Cardiac muscle cell (in vitro differentiated cells and primary cell): ENCODE results near the gene ZNF462. TPM values are rescaled to one million over a fixed set of nuclear protein-coding genes. Genes with fewer than 3 reads are reported as not detected.

ENCODE experiments used
- DNase-seq, 2 donors: peaks; one replicate each; pipeline versions ENCODE4 v3.0.0 to v3.0.0-alpha.2; 2010 to 2017; ENCODE audit warnings: low read depth in 1 of 2, low spot score in 1 of 2
- H3K27ac ChIP-seq: fragments of 200-600 bp; sonication (generic); 2 replicates; pipeline ENCODE4 v1.5.1; 2016
- H3K27me3 ChIP-seq: fragments of 200-600 bp; sonication (generic); 2 replicates; pipeline ENCODE4 v1.6.0; 2016; ENCODE audit warnings: control low read depth
- H3K36me3 ChIP-seq: fragments of 200-600 bp; sonication (generic); 2 replicates; pipeline ENCODE4 v1.5.1; 2016; ENCODE audit warnings: control low read depth
- H3K4me1 ChIP-seq: fragments of 200-600 bp; sonication (generic); 2 replicates; pipeline ENCODE4 v1.8.1; 2017; ENCODE audit warnings: low read depth, mild to moderate bottlenecking, mixed run types
- H3K4me3 ChIP-seq: fragments of 200-600 bp; sonication (generic); 2 replicates; pipeline ENCODE4 v1.5.1; 2016; ENCODE audit warnings: mild to moderate bottlenecking
- H3K9me3 ChIP-seq: fragments of 200-600 bp; sonication (generic); 2 replicates; pipeline ENCODE4 v1.5.1; 2017; ENCODE audit warnings: low read depth, mild to moderate bottlenecking, control low read depth
- CTCF ChIP-seq: IDR thresholded peaks from 2 replicates; pipeline ENCODE4 v1.5.1; 2012; ENCODE audit warnings: low read depth, mild to moderate bottlenecking, low read length
- polyA plus RNA-seq: library from polyadenylated mRNA; unstranded; fragments of >200 nt; fragmentation: Nextera tagmentation; extraction: Ambion mirVana; gene quantifications from 2 replicates; pipeline ENCODE4 v1.2.1, GENCODE V29; 2016
- total RNA-seq: library from RNA; depleted of rRNA; stranded (reverse); fragments of >200 nt; gene quantifications from 2 replicates; pipeline ENCODE4 v1.2.3, GENCODE V29; 2016

The ZNF462 gene
- total and polyA plus RNA-seq, 2 experiments from 2014 or later = 12.7 to 36.8 TPM

DNA sequence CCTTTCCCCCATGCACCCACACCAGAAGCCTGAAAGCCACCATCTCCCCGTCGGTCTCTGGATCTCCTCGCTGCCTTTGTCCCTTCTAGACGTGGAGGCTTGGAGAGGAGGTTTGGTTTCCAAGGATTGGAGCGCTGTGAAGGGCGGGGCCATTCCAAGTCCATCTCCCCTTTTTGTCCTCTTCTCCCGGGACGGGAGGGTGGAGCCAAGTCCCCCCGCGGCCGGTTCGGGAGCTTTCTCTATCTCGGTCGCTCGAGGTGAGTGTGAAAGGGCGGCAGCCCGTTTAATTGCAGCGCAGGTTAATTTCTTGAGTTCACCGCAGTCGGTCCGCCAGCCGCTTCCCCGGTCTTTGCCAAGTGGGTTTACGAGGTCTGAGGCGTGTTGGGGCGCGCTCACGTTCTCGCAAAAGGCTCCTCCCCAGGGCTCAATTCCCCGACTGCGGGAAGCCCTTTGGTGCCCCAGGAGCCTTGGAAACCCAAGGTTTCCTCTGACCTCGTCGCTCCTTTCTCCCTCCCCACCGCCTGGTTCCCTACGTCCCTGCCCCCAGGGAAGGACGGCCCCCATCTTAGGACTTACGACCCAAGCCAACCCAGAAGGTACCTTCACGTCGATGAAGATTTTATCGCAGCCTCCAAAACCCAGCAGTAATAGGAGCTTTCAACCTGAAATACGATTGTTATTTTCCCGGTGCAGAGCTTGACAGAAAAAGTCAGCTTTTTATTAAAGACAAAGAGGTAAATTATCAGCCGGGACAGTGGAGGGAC lies 2.8 kb upstream of the ZNF462 start:
- Histone ChIP-seq H3K27ac (no peak overlapping the region), H3K27me3 (no peaks in the 10 kb centered on the region), H3K36me3 (no peaks in the 10 kb centered on the region), H3K9me3 (no peaks in the 10 kb centered on the region), H3K4me1 (no peaks in the 10 kb centered on the region), H3K4me3 (peak overlapping the region; percentile 61)
- TF ChIP-seq CTCF = no peak
- peak; percentile 57 for DNase-seq

DNA sequence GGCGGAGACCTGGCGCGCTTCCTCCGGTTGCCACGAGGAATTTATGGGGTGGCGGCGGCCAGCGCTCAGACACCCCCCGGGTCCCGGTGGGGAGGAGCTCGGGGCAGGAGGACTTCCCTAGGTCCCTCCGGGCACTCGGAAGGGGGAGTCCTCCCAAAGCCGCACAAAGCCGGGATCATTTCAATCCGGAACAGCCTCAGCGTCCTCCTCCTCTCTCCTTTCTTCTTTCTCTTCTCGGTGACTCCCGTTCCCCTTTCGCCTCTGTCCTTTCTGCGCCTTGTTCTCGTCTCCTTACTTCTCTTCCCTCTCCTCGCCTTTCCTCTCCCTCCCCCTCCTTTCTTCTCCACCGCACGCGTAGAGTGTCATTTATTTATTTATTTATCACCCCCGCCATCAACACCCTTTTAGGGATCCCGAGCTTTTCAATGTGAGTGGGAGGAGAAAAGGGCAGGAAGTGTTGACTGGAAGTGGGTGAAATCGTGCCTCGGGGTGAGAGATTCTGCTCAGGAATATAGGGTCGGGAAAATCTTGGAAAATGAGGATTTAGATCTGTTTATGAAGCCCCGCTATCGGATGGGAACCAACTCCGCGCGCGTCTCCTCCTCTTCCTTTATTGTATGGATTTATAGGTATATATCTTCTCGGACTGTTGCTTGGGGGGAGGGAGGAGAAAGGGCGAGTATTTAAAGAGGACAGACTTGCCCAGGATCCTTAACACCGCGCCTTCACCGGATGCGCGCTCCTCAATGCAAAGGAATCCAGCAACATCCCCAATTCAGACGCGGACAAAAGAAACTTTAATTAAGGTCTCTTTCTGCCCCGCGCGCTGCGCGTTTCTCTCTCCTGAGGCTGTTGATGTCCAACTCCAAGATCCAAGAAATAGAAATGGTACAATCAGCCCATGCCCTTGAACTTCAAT lies 2.0 kb upstream of the ZNF462 start:
- no peaks in the 10 kb centered on the region for H3K9me3 ChIP-seq
- H3K36me3 ChIP-seq = no peaks in the 10 kb centered on the region
- no peak overlapping the region for H3K27ac ChIP-seq
- no peak for TF ChIP-seq CTCF
- DNase-seq = peak; percentile 49 to 55
- peak overlapping the region; percentile 61 for H3K4me3 ChIP-seq
- H3K4me1 ChIP-seq = no peaks in the 10 kb centered on the region
- no peaks in the 10 kb centered on the region for H3K27me3 ChIP-seq

- no peak for DNase-seq
Observed at GRCh38 chr9:106861640-106862109, 1.3 kb upstream of the ZNF462 start.

DNA sequence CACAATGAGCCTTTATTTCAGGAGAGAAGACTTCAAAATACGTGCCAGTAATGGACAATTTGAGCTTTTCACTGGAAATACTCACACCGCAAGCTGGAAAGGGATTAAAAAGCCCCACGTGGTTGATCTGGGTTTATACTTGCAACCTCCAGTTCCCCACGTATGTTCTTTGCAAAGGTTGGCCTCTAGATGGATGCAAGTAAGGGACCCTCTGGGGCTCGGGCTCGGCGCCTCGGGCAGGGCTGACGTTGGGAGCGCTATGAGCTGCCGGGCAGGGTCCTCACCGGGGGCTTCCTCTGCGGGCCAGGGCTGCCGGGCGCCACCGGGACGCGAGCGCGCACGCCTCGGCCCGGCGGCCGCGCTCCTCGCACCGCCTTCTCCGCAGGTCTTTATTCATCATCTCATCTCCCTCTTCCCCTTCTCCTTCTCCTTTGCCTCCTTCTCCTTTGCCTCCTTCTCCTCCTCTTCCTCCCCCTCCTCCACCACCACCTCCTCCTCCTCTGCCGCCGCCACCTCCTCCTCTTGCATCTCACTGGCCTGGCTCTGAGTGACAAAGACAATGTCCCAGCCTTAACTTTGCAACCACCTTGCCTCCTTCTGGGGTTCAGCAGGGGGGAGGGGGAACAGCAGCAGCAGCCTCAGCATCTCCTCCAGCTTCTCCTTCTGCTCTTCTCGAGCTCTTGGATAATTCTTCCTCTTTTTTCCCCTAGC lies 701 bp upstream of the ZNF462 start:
- Histone ChIP-seq H3K4me1 (peaks cover 9% of the 10 kb centered on the region), H3K9me3 (no peaks in the 10 kb centered on the region), H3K27me3 (no peaks in the 10 kb centered on the region), H3K4me3 (peak overlapping the region; percentile 61), H3K27ac (no peak overlapping the region), H3K36me3 (no peaks in the 10 kb centered on the region)
- TF ChIP-seq CTCF = no peak
- DNase-seq = peak; percentile 59 to 77

More at GRCh38 chr9:106861640-106862109, 1.3 kb upstream of the ZNF462 start:
- no peaks in the 10 kb centered on the region for H3K9me3 ChIP-seq
- peak overlapping the region; percentile 61 for H3K4me3 ChIP-seq
- H3K36me3 ChIP-seq = no peaks in the 10 kb centered on the region
- no peak for TF ChIP-seq CTCF
- no peaks in the 10 kb centered on the region for H3K27me3 ChIP-seq
- peaks cover 4% of the 10 kb centered on the region for H3K4me1 ChIP-seq
- no peak overlapping the region for H3K27ac ChIP-seq
